KMS-11 (cell line): ENCODE results near the gene PALLD.

ENCODE experiments used
- H2AFZ ChIP-seq: fragments of 200-600 bp; sonication (generic); 2 replicates; pipeline ENCODE4 v1.6.1; 2016; ENCODE audit warnings: antibody characterized with exemption, mixed run types, low read depth
- H3K27ac ChIP-seq: fragments of 200-600 bp; sonication (generic); 2 replicates; pipeline ENCODE4 v1.6.1; 2016; ENCODE audit warnings: mild to moderate bottlenecking, mixed run types
- H3K27me3 ChIP-seq: fragments of 200-600 bp; sonication (generic); 2 replicates; pipeline ENCODE4 v1.6.1; 2017; ENCODE audit warnings: mild to moderate bottlenecking, low read depth, mixed run types, moderate library complexity; ENCODE audit not compliant: insufficient read depth
- H3K36me3 ChIP-seq: fragments of 200-600 bp; sonication (generic); 2 replicates; pipeline ENCODE4 v1.6.1; 2017; ENCODE audit warnings: mild to moderate bottlenecking, mixed run types; ENCODE audit not compliant: insufficient read depth
- H3K4me1 ChIP-seq: fragments of 200-600 bp; sonication (generic); 2 replicates; pipeline ENCODE4 v1.6.1; 2016; ENCODE audit warnings: mild to moderate bottlenecking, low read depth, mixed run types; ENCODE audit not compliant: poor library complexity, severe bottlenecking
- H3K4me2 ChIP-seq: fragments of 200-600 bp; sonication (generic); 2 replicates; pipeline ENCODE4 v1.7.0; 2016; ENCODE audit warnings: mild to moderate bottlenecking, mixed run types
- H3K4me3 ChIP-seq: fragments of 200-600 bp; sonication (generic); IDR thresholded peaks from 2 replicates; pipeline ENCODE4 v1.6.1; 2017; ENCODE audit warnings: low read depth, low read length, mixed read lengths; ENCODE audit not compliant: insufficient read depth
- H3K79me2 ChIP-seq: fragments of 200-600 bp; sonication (generic); 2 replicates; pipeline ENCODE4 v1.6.1; 2016; ENCODE audit warnings: low read depth, mixed run types; ENCODE audit not compliant: insufficient read depth
- H3K9ac ChIP-seq: fragments of 200-600 bp; sonication (generic); 2 replicates; pipeline ENCODE4 v1.6.1; 2016; ENCODE audit warnings: mild to moderate bottlenecking, mixed run types
- H4K20me1 ChIP-seq: fragments of 200-600 bp; sonication (generic); 2 replicates; pipeline ENCODE4 v1.6.1; 2016; ENCODE audit warnings: mild to moderate bottlenecking, mixed run types; ENCODE audit not compliant: insufficient read depth
- TF ChIP-seq, protein P1 (sequence below): fragments of 200-600 bp; sonication (generic); conservative IDR thresholded peaks from 2 replicates; pipeline ENCODE4 v1.6.1; 2017; ENCODE audit warnings: low read depth, mild to moderate bottlenecking, antibody characterized with exemption, low read length, moderate library complexity, mixed read lengths

PALLD gene

DNA sequence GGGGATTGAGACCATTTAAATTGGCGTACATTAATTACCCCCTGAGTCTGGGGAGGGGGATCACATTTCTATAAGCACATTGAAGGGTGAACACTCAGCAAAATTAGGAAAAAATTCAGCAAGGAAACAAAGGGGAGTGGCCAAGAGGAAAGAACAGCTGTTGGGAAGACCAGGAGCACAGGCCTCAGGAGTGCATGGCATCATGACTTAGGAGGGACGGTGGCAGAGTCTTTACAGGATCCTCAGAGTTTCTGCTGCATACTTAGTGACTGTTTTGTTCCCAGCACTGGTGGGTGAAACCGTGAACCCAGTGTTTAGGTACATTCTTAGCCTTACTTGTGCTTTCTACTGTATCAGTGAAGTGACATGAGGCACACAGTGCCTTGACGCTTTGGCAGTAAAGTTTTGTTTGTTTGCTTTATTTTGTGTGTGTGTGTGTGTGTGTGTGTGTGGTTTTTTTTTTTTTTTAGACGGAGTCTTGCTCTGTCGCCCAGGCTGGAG, 391.9 kb downstream of the PALLD start:
- H4K20me1 ChIP-seq: no peaks in the 10 kb centered on the region

DNA sequence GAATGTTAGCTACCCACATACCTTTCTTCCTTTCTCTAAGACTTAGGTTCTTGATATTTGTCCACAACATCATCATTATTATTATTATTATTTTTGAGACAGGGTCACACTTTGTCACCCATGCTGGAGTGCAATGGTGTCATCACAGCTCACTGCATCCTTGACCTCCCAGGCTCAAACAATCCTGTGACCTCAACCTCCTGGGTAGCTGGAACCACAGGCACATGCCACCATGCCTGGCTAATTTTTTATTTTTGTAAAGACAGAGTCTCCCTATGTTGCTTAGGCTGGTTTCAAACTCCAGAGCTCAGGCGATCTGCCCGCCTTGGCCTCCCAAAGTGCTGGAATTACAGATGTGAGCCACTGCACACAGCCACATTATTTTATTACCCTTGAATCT, 394.2 kb downstream of the PALLD start:
- Histone ChIP-seq H3K27ac (no peak overlapping the region), H3K4me2 (no peak overlapping the region), H3K9ac (no peak overlapping the region), H4K20me1 (no peaks in the 10 kb centered on the region), H3K79me2 (no peaks in the 10 kb centered on the region), H3K36me3 (peaks cover 5% of the 10 kb centered on the region; the same call in 1 of the 2 replicates), H2AFZ (no peak overlapping the region), H3K4me3 (no peak overlapping the region), H3K27me3 (no peaks in the 10 kb centered on the region), H3K4me1 (no peaks in the 10 kb centered on the region)
- TF ChIP-seq, protein P1, sequence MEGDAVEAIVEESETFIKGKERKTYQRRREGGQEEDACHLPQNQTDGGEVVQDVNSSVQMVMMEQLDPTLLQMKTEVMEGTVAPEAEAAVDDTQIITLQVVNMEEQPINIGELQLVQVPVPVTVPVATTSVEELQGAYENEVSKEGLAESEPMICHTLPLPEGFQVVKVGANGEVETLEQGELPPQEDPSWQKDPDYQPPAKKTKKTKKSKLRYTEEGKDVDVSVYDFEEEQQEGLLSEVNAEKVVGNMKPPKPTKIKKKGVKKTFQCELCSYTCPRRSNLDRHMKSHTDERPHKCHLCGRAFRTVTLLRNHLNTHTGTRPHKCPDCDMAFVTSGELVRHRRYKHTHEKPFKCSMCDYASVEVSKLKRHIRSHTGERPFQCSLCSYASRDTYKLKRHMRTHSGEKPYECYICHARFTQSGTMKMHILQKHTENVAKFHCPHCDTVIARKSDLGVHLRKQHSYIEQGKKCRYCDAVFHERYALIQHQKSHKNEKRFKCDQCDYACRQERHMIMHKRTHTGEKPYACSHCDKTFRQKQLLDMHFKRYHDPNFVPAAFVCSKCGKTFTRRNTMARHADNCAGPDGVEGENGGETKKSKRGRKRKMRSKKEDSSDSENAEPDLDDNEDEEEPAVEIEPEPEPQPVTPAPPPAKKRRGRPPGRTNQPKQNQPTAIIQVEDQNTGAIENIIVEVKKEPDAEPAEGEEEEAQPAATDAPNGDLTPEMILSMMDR: no peak

More for the DNA sequence above, 391.9 kb downstream of the PALLD start:
- H3K4me3 ChIP-seq: no peak overlapping the region
- H3K4me2 ChIP-seq: no peak overlapping the region
- TF ChIP-seq, protein P1: no peak
- no peak overlapping the region for H3K9ac ChIP-seq
- no peaks in the 10 kb centered on the region for H3K79me2 ChIP-seq
- H2AFZ ChIP-seq: no peak overlapping the region
- H3K27me3 ChIP-seq: no peaks in the 10 kb centered on the region
- no peaks in the 10 kb centered on the region for H3K4me1 ChIP-seq
- peaks cover 5% of the 10 kb centered on the region; the same call in 1 of the 2 replicates for H3K36me3 ChIP-seq
- no peak overlapping the region for H3K27ac ChIP-seq

DNA sequence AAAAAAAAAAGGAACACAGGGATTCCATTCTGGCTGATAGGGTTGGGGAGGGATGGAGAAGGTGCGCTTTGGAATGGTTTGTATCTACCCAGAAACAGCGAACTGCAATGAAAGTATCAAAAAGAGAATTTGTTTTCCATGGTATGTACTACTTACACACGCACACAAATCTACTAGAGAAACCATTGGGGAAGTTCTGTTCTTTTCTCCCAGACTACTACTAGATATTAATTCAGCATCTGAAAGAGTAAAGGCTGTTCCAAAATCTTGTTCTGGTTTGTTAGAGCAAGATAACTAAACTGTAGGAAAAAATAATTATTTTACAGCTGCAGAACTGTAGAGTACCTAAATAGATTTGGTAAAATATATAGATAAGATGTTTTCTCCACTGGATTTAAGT, 394.8 kb downstream of the PALLD start:
- no peak overlapping the region for H3K27ac ChIP-seq
- TF ChIP-seq, protein P1: no peak
- no peak overlapping the region for H2AFZ ChIP-seq
- H3K9ac ChIP-seq: no peak overlapping the region
- no peaks in the 10 kb centered on the region for H3K79me2 ChIP-seq
- no peaks in the 10 kb centered on the region for H3K27me3 ChIP-seq
- no peak overlapping the region for H3K4me3 ChIP-seq
- H3K4me1 ChIP-seq: no peaks in the 10 kb centered on the region
- peaks cover 5% of the 10 kb centered on the region; the same call in 1 of the 2 replicates for H3K36me3 ChIP-seq
- H3K4me2 ChIP-seq: no peak overlapping the region
- H4K20me1 ChIP-seq: no peaks in the 10 kb centered on the region

DNA sequence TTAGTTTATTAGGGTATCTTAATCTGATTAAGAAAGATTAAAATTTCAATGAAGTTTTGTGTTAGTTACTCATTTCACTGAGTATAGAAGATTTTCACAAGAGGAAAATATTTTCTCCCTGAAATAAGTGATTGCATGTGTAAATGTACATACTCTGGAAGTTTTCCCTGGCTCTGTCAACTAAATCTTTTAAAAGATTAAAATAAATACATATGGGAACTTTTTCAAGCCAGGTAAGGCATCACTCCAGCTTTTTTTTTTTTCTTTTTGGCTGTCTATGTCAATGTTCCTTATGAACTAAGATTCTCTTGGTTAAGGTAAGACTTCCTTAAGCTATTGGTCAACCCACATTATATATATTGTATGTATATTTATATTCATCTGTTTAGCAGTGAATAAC, 395.6 kb downstream of the PALLD start:
- TF ChIP-seq, protein P1: no peak
- Histone ChIP-seq H3K4me1 (no peaks in the 10 kb centered on the region), H3K27ac (no peak overlapping the region), H3K27me3 (no peaks in the 10 kb centered on the region), H3K4me2 (no peak overlapping the region), H4K20me1 (no peaks in the 10 kb centered on the region), H3K9ac (no peak overlapping the region), H3K36me3 (peaks cover 5% of the 10 kb centered on the region; the same call in 1 of the 2 replicates), H2AFZ (no peak overlapping the region), H3K79me2 (no peaks in the 10 kb centered on the region), H3K4me3 (no peak overlapping the region)
